22Rv1 (cell line): Measurements from ENCODE around the gene XPA.

Source experiments
- H3K27ac ChIP-seq: fragments of 450-650 bp; 2 replicates; pipeline ENCODE4 v1.5.1; 2017
- ZFX ChIP-seq: fragments of 450-650 bp; IDR thresholded peaks from 2 replicates; pipeline ENCODE4 v1.6.1; 2017; ENCODE audit warnings: antibody characterized with exemption, borderline replicate concordance
- TF ChIP-seq, protein P1 (sequence below): fragments of 450-650 bp; IDR thresholded peaks from 2 replicates; pipeline ENCODE4 v1.5.1; 2017; ENCODE audit warnings: mild to moderate bottlenecking

Gene XPA

DNA sequence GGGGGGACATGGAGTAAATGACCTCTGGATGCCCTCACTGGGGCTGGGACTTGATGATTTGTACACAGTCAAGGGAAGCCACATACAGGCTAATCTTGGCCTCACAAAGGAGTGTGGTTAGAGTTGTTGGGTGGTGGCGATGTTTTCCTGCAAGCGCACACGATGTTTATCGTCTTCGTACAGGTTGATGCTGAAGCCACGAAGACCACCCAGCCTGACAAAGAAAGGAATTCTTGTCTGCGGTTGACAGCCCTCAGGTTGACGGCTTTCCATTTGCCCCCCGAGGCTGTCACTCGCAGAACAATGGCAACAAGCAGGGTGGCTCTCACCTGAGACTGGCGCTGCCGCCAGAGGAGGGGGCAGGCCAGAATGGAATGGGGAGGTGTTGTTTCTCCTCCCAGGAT lies 14.1 kb upstream of the XPA start:
- no peak for TF ChIP-seq ZFX
- TF ChIP-seq, protein P1, sequence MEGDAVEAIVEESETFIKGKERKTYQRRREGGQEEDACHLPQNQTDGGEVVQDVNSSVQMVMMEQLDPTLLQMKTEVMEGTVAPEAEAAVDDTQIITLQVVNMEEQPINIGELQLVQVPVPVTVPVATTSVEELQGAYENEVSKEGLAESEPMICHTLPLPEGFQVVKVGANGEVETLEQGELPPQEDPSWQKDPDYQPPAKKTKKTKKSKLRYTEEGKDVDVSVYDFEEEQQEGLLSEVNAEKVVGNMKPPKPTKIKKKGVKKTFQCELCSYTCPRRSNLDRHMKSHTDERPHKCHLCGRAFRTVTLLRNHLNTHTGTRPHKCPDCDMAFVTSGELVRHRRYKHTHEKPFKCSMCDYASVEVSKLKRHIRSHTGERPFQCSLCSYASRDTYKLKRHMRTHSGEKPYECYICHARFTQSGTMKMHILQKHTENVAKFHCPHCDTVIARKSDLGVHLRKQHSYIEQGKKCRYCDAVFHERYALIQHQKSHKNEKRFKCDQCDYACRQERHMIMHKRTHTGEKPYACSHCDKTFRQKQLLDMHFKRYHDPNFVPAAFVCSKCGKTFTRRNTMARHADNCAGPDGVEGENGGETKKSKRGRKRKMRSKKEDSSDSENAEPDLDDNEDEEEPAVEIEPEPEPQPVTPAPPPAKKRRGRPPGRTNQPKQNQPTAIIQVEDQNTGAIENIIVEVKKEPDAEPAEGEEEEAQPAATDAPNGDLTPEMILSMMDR, result no peak
- H3K27ac ChIP-seq, result no peak overlapping the region

- no peak overlapping the region for H3K27ac ChIP-seq
- TF ChIP-seq, protein P1, result peak; percentile 84
- no peak for TF ChIP-seq ZFX
Measured at GRCh38 chr9:97710356-97711222, 13.4 kb upstream of the XPA start.

DNA sequence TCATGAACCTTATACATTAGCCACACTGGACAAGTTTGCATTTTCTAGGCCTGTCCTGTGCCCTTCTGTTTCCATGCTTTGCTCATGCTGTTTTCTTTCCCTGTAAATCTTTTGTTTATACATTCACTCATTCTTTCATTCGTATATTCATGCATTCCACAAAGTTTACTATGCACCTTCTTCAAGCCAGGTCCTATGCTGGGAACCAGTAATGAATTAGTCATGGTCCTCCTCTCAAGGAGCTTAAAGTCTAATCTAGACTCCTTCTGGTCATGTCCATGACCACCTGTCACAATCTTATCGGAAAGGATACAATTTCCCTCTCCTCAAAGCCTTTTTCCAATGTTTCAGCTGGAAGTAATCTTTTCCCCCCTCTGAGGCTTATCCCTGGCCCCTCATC lies 9.1 kb upstream of the XPA start:
- no peak for TF ChIP-seq ZFX
- TF ChIP-seq, protein P1, result no peak

DNA sequence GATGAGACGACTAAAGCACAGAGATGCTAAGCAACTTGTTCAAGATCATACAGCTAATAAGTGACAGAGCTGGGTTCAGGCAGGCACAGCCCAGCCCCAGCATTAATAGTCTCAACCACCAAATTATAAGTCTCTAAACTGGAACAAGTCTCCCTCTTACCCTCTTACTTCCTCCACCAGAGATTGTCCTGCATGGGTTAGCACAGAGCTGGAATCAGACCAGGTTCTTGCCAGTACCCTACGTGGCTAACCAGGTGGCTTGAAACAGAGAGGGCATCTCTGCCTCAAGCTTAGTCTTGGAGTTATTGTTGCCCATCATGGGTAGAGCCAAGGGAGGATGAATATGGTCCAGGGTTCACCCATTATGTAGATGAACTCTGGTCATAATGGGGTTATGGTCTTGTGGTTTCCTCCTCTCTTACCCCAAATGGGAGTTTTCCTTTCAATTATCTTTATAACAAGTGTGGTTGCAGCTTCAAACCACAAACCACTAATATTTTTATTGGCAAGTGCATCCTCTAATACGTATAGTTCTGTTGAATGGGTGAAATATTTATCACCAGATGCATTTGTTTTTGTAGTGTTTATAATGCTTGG lies 8.3 kb upstream of the XPA start:
- no peak overlapping the region for H3K27ac ChIP-seq
- TF ChIP-seq, protein P1, result no peak
- TF ChIP-seq ZFX, result no peak

More for the DNA sequence above, 9.1 kb upstream of the XPA start:
- no peak overlapping the region for H3K27ac ChIP-seq

DNA sequence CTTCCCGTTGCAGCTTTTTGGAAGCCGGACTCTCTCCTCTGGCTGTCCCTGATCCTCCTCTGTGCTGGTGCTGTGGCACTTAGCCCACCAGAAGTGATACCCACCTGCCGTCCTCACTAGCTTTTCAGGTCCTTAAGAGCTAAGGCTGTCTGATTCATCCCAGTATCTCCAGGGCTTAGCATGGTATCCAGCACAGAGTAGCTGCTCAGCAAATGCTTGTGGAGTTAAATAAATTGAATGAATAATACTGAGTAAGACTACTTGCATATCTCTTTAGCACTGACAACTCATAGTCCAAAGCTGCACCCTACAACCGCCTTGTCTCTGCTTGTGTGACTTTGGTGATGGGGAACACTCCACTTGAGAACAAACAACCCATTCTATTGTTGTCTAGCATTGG lies 7.7 kb upstream of the XPA start:
- no peak overlapping the region for H3K27ac ChIP-seq
- no peak for TF ChIP-seq ZFX
- TF ChIP-seq, protein P1, result no peak

GRCh38 chr9:97704345-97704677 lies 7.2 kb upstream of the XPA start:
- no peak overlapping the region for H3K27ac ChIP-seq
- TF ChIP-seq, protein P1, result no peak
- no peak for TF ChIP-seq ZFX
